HepG2 (cell line): ENCODE results near the gene FKBP1B. TPM values are rescaled to one million over a fixed set of nuclear protein-coding genes. Genes with fewer than 3 reads are reported as not detected.

Experiments used
- BRCA1 ChIP-seq: sonication (generic); formaldehyde crosslinking; IDR thresholded peaks from 2 replicates; pipeline ENCODE4 v1.4.0; 2020; ENCODE audit warnings: missing genetic modification reagents
- KDM5B ChIP-seq: sonication (generic); formaldehyde crosslinking; IDR thresholded peaks from 2 replicates; pipeline ENCODE4 v1.4.0; 2020; ENCODE audit warnings: missing genetic modification reagents, mild to moderate bottlenecking, borderline replicate concordance
- KMT2A ChIP-seq: sonication (generic); formaldehyde crosslinking; IDR thresholded peaks from 2 replicates; pipeline ENCODE4 v1.4.0; 2020; ENCODE audit warnings: missing genetic modification reagents
- NCOA5 ChIP-seq: sonication (generic); formaldehyde crosslinking; IDR thresholded peaks from 2 replicates; pipeline ENCODE4 v1.4.0; 2020; ENCODE audit warnings: missing genetic modification reagents
- REPIN1 ChIP-seq: sonication (generic); formaldehyde crosslinking; IDR thresholded peaks from 2 replicates; pipeline ENCODE4 v1.8.0; 2022; ENCODE audit warnings: missing genetic modification reagents, low read depth, mild to moderate bottlenecking, borderline replicate concordance
- SMC3 ChIP-seq: IDR thresholded peaks from 2 replicates; pipeline ENCODE4 v1.6.1; 2011; ENCODE audit warnings: low read length, improper control_type of control experiment
- ZBTB8A ChIP-seq: sonication (generic); formaldehyde crosslinking; IDR thresholded peaks from 2 replicates; pipeline ENCODE4 v1.4.0; 2020; ENCODE audit warnings: mild to moderate bottlenecking, low read depth, missing genetic modification reagents, borderline replicate concordance
- ZFY ChIP-seq: sonication (generic); formaldehyde crosslinking; IDR thresholded peaks from 2 replicates; pipeline ENCODE4 v1.4.0; 2020; ENCODE audit warnings: missing genetic modification reagents
- ZNF260 ChIP-seq: sonication (generic); formaldehyde crosslinking; IDR thresholded peaks from 2 replicates; pipeline ENCODE4 v1.4.0; 2020; ENCODE audit warnings: missing genetic modification reagents, low read depth, mild to moderate bottlenecking, borderline replicate concordance
- ZNF296 ChIP-seq: sonication (generic); formaldehyde crosslinking; conservative IDR thresholded peaks from 2 replicates; pipeline ENCODE4 v1.5.0; 2020; ENCODE audit warnings: mild to moderate bottlenecking, missing genetic modification reagents
- ZNF496 ChIP-seq: sonication (generic); formaldehyde crosslinking; IDR thresholded peaks from 2 replicates; pipeline ENCODE4 v1.8.1; 2023; ENCODE audit warnings: mild to moderate bottlenecking, moderate library complexity, missing genetic modification reagents; ENCODE audit not compliant: insufficient replicate concordance
- polyA plus RNA-seq, 8 experiments: library from polyadenylated mRNA; depleted of rRNA in 3 of 8; stranded (reverse) in 7 of 8; unstranded in 1 of 8; fragments of >200 nt; fragmentation: Illumina TruSeq in 4 of 8; extraction: Trizol in 4 of 8; gene quantifications; 2 replicates each; pipeline versions ENCODE4 v1.2.1 to v1.2.3, GENCODE V29; 2011 to 2016; ENCODE audit warnings: low read depth in 4 of 8, missing spikeins in 1 of 8, mixed read lengths in 1 of 8; ENCODE audit not compliant: insufficient read depth in 1 of 8
- total RNA-seq, 5 experiments: library from RNA; depleted of rRNA; stranded (reverse); fragments of >200 nt; fragmentation: Illumina TruSeq; extraction: Trizol; gene quantifications; 2 replicates each; pipeline ENCODE4 v1.2.3, GENCODE V29; 2016; ENCODE audit warnings: low read depth in 1 of 5
- TF ChIP-seq, protein P1 (sequence below): sonication (generic); formaldehyde crosslinking; IDR thresholded peaks from 2 replicates; pipeline ENCODE4 v1.4.0; 2020; ENCODE audit warnings: mild to moderate bottlenecking, missing genetic modification reagents
- TF ChIP-seq, protein P2 (sequence below): conservative IDR thresholded peaks from 2 replicates; pipeline ENCODE4 v1.6.1; 2018; ENCODE audit warnings: missing genetic modification reagents
- TF ChIP-seq, protein P3 (sequence below): sonication (generic); formaldehyde crosslinking; IDR thresholded peaks from 2 replicates; pipeline ENCODE4 v1.5.0; 2020; ENCODE audit warnings: missing genetic modification reagents
- TF ChIP-seq, protein P4 (sequence below): sonication (generic); formaldehyde crosslinking; IDR thresholded peaks from 2 replicates; pipeline ENCODE4 v1.8.0; 2022; ENCODE audit warnings: missing genetic modification reagents, mild to moderate bottlenecking, borderline replicate concordance
- TF ChIP-seq, protein P5 (sequence below): sonication (generic); formaldehyde crosslinking; IDR thresholded peaks from 2 replicates; pipeline ENCODE4 v1.4.0; 2020; ENCODE audit warnings: missing genetic modification reagents

FKBP1B gene
- total and polyA plus RNA-seq, 2 of the 13 experiments (the other 11 are each of a cell fraction or from before 2014, with no cell fraction given): 35.2 to 96.3 TPM

DNA sequence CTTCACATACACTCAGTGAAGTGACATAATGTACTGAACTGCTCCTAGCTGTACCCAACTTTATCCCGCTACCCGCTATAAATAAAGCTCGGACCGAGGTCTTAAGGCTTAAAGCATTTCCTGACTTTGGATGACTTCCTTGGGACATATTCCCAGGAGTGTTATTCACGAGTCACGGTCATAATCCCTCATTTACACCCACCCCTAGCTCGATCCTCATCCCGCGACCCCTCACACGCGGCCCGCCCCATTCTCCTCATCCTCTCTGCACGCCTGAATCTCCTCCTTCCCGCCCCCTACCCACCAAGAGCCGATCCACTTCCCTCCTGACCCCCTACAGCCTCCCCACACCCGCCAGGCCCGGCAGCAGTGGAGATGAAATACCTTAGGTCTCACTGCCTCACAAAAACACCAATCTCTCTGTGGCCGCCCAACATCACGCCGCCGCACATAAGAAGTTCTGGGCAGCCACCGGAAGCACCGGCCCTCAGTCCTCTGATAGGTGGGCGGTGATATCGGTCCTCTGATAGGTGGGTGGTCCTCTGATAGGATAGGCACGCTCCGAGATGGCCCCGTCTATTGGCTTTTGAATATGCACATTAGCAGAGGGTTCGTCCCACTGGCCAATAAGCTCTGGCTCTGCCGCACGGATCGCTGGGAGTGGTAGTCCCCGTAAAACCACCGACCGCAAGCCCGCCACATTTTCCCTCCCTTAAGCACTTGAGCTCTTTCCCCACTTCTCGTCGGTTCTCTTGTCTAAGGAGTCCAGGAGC is 2.4 kb upstream of the FKBP1B start, which contains the start of gene WDCP (continued):
- TF ChIP-seq, protein P1, sequence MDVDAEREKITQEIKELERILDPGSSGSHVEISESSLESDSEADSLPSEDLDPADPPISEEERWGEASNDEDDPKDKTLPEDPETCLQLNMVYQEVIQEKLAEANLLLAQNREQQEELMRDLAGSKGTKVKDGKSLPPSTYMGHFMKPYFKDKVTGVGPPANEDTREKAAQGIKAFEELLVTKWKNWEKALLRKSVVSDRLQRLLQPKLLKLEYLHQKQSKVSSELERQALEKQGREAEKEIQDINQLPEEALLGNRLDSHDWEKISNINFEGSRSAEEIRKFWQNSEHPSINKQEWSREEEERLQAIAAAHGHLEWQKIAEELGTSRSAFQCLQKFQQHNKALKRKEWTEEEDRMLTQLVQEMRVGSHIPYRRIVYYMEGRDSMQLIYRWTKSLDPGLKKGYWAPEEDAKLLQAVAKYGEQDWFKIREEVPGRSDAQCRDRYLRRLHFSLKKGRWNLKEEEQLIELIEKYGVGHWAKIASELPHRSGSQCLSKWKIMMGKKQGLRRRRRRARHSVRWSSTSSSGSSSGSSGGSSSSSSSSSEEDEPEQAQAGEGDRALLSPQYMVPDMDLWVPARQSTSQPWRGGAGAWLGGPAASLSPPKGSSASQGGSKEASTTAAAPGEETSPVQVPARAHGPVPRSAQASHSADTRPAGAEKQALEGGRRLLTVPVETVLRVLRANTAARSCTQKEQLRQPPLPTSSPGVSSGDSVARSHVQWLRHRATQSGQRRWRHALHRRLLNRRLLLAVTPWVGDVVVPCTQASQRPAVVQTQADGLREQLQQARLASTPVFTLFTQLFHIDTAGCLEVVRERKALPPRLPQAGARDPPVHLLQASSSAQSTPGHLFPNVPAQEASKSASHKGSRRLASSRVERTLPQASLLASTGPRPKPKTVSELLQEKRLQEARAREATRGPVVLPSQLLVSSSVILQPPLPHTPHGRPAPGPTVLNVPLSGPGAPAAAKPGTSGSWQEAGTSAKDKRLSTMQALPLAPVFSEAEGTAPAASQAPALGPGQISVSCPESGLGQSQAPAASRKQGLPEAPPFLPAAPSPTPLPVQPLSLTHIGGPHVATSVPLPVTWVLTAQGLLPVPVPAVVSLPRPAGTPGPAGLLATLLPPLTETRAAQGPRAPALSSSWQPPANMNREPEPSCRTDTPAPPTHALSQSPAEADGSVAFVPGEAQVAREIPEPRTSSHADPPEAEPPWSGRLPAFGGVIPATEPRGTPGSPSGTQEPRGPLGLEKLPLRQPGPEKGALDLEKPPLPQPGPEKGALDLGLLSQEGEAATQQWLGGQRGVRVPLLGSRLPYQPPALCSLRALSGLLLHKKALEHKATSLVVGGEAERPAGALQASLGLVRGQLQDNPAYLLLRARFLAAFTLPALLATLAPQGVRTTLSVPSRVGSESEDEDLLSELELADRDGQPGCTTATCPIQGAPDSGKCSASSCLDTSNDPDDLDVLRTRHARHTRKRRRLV (CRISPR knock-in tag): peak; percentile 62; the same call in 1 of the 2 replicates
- no peak; the same call in 1 of the 2 replicates for TF ChIP-seq KMT2A (CRISPR knock-in tag)
- TF ChIP-seq ZNF296 (CRISPR knock-in tag): no peak
- TF ChIP-seq KDM5B (CRISPR knock-in tag): peak; percentile 80; the same call in 1 of the 2 replicates
- TF ChIP-seq, protein P2, sequence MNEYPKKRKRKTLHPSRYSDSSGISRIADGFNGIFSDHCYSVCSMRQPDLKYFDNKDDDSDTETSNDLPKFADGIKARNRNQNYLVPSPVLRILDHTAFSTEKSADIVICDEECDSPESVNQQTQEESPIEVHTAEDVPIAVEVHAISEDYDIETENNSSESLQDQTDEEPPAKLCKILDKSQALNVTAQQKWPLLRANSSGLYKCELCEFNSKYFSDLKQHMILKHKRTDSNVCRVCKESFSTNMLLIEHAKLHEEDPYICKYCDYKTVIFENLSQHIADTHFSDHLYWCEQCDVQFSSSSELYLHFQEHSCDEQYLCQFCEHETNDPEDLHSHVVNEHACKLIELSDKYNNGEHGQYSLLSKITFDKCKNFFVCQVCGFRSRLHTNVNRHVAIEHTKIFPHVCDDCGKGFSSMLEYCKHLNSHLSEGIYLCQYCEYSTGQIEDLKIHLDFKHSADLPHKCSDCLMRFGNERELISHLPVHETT (CRISPR knock-in tag): no peak
- peak; percentile 64; the same call in 1 of the 2 replicates for TF ChIP-seq BRCA1 (CRISPR knock-in tag)
- TF ChIP-seq ZFY (CRISPR knock-in tag): peak; percentile 85
- TF ChIP-seq ZNF496 (CRISPR knock-in tag): no peak
- no peak for TF ChIP-seq ZBTB8A (CRISPR knock-in tag)
- TF ChIP-seq, protein P3, sequence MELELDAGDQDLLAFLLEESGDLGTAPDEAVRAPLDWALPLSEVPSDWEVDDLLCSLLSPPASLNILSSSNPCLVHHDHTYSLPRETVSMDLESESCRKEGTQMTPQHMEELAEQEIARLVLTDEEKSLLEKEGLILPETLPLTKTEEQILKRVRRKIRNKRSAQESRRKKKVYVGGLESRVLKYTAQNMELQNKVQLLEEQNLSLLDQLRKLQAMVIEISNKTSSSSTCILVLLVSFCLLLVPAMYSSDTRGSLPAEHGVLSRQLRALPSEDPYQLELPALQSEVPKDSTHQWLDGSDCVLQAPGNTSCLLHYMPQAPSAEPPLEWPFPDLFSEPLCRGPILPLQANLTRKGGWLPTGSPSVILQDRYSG (CRISPR knock-in tag): no peak; the same call in 1 of the 2 replicates
- TF ChIP-seq SMC3: no peak
- no peak for TF ChIP-seq ZNF260
- TF ChIP-seq, protein P4, sequence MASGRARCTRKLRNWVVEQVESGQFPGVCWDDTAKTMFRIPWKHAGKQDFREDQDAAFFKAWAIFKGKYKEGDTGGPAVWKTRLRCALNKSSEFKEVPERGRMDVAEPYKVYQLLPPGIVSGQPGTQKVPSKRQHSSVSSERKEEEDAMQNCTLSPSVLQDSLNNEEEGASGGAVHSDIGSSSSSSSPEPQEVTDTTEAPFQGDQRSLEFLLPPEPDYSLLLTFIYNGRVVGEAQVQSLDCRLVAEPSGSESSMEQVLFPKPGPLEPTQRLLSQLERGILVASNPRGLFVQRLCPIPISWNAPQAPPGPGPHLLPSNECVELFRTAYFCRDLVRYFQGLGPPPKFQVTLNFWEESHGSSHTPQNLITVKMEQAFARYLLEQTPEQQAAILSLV (CRISPR knock-in tag): peak; percentile 45; the same call in 1 of the 2 replicates
- TF ChIP-seq, protein P5, sequence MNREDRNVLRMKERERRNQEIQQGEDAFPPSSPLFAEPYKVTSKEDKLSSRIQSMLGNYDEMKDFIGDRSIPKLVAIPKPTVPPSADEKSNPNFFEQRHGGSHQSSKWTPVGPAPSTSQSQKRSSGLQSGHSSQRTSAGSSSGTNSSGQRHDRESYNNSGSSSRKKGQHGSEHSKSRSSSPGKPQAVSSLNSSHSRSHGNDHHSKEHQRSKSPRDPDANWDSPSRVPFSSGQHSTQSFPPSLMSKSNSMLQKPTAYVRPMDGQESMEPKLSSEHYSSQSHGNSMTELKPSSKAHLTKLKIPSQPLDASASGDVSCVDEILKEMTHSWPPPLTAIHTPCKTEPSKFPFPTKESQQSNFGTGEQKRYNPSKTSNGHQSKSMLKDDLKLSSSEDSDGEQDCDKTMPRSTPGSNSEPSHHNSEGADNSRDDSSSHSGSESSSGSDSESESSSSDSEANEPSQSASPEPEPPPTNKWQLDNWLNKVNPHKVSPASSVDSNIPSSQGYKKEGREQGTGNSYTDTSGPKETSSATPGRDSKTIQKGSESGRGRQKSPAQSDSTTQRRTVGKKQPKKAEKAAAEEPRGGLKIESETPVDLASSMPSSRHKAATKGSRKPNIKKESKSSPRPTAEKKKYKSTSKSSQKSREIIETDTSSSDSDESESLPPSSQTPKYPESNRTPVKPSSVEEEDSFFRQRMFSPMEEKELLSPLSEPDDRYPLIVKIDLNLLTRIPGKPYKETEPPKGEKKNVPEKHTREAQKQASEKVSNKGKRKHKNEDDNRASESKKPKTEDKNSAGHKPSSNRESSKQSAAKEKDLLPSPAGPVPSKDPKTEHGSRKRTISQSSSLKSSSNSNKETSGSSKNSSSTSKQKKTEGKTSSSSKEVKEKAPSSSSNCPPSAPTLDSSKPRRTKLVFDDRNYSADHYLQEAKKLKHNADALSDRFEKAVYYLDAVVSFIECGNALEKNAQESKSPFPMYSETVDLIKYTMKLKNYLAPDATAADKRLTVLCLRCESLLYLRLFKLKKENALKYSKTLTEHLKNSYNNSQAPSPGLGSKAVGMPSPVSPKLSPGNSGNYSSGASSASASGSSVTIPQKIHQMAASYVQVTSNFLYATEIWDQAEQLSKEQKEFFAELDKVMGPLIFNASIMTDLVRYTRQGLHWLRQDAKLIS (CRISPR knock-in tag): no peak
- TF ChIP-seq REPIN1: peak; percentile 70; the same call in 1 of the 2 replicates
- TF ChIP-seq NCOA5: no peak
